ENCODE data around the gene OCLN.
"Not testable (repeated sequence)": the region's sequence is repeated elsewhere in the genome, so short reads cannot be mapped to it uniquely, and the experiment has no call there.

OCLN gene

DNA sequence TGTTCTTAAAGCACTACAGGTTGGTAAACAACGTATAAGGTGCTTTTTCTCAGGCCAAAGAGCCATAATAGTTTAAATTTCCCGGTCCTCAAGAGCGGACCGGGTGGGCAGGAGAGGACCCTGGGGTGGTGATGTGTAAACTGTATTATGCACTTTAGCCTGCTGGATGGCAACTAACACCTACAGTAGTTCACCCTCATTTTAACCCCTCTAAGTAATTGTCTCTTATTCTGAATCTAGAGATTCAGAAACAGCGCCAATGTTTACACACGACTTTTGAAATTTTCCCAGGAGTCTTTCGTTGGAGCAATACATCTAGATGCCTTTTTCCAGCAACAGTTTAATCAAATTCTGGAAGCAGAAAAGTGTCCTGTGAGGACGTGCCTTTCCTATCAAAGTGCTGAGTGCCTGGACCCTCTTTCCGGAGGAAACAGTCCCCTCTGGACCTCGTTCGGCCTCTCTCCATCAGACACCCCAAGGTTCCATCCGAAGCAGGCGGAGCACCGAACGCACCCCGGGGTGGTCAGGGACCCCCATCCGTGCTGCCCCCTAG, 676 bp upstream of the OCLN start:
- no peak for DNase-seq

DNA sequence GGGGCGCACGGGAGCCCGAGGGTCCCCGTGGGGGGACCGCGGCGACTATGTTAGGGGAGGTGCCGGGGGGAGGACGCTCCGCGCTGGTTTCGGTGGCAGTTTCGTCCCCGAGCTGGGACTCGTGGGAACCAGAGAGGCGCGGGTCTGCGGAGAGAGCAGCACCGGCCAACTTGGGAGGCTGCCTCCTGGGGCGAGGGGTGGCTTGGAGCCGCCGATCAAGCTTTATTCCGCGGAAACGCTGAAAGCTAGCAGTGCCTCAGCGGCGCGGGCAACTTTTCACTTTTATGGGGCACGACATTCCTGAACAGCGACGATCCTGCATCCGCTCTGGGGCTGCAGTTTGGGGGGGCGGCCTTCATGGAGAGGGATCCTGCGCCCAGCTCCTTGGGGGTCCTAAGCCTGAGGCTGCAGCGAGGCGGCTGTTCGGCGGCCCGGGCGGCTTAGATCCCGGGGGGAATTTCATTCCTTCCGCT, 369 bp downstream of the OCLN start:
- DNase-seq = peak in 1 of 2 experiments; percentile 3

DNA sequence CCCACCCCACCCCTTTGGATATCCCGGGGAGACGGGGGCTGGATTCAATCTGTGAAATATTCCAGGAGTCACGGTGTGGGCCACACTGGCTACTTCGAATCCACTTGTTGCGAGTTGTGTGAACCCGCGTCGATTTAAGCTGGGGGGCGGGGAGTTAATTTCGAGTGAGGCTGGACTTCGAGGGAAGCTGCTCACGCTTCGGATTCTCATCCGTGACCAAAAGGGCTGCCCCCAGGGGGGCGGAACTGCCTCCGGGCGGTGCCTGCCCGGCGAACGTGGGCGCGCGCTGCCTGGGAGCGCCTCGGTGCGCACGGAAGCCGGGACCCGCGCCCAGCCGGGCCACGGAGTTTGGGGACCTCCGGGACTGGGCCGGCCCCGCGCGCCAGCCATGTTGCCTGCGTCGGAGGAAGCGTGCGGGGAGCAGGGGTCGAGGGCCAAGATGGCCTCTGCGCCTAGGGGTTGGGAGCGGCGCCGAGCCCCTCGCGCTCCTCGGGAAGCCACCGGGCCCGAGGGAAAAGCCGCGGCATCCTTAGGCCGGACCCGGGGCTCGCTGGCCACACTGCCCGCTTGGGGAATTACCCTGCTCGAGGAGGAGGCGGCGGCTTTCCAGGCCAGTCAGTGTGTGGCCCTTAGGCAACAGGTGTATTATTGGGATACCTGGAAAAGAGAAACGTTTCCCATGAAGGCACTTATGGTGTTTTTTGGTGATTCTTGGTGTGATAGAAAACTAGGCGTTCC, 975 bp downstream of the OCLN start:
- peak in 1 of 2 experiments; percentile 9 for DNase-seq

DNA sequence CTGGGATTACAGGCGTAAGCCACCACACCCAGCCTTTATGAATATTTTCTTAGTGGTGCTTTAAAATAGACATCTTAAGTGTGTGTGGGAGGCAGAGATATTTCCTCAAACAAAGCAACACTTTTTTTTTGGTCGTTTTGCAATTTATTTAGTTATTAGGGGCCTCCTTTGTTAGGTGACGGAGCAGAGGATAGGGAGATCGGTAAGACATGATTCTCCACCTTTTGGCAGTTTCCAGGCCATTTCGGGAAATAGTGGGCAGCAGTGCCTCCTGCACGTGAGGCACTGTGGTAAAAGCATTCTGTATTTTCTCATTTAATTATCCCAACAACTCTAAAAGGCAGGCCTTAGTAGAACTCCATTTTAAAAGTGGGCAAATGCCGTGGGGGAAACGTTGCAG, 1.9 kb downstream of the OCLN start:
- no peak for DNase-seq

DNA sequence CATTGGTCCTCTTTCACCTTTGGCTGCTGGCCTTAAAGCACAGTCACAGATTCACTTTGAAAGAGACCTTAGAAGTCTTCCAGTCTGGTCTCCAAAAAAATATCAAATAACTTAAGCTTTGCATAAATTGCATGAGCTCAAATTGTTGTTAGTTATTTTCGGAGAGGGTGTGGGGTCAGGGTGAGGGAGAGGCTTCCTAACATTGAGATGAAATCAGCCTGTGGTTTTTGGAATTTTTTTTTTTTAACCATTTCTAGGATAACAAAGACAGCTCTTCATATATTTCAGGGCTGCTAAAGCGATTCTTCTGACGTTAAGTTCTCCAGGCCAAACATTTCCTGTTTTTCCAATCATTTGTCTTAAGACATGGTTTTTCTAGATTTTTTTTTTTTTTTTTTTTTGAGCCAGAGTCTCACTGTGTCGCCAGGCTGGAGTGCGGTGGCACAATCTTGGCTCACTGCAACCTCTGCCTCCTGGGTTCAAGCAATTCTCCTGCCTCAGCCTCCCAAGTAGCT, 4.5 kb downstream of the OCLN start:
- DNase-seq = no peak

DNA sequence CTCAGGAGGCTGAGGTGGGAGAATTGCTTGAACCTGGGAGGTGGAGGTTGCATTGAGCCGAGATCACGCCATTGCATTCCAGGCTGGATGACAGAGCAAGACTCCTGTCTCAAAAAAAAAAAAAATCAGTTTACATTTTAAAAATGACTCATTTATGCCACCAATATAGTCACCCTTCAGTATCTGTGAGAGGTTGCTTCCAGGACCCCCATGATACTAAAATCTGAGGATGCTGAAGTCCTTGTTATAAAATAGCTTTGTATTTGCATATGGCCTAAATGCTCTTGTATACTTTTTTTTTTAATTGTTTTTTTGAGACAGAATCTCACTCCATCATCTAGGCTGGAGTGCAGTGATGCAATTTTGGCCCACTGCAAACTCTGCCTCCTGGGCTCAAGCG, 5.8 kb downstream of the OCLN start:
- DNase-seq = no peak

DNA sequence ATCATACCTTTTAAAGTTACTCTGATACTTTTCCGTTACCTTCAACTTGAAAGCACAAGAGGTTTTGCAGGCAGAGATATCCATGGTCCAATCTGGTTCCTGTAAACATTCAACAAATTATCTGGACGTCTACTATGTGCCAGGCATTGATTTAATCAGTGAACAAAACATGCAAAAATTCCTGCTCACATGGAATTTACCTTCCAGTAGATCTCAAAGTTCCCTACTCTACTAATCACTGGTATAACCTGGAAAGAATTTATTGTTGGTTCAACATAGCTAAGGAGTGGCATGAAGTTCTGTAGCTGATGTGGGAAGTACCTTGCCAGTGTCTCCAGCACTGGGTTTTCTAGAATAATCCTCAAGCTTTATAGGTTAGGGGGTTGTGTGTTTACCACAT, 9.8 kb downstream of the OCLN start:
- no peak for DNase-seq

DNA sequence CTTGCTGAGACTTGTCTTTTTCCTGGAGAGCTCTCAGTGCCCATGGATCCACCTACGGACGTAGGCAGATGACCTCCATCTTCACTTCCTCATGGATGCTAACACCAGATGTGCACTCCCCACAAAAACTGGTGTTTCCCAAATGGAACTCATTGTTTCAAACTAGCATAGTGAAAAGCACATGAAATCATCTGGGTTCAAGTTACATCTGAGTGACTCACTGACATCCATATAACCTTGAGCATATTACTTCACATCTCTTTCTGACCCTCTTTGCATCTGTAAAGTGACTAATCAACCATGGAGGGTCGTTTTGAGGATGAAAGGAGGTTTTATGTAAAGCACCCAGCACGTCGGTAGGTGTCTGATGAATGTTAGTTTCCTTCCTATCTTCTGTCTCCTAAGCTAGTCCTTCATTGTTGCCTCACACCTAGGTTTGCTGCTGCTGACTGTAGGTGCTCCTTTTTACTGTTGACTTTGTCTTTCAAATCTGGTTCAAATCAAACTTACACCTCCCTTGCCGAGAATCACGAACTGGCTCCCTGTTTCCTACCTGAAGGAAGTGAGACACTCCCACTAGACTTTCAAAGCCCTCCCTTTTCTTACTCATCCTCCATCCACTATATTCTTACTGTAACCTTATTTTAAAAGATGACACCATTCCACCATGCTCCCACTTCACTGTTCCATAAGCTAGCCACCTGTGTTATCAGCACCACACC, 10.3 kb downstream of the OCLN start:
- no peak for DNase-seq

DNA sequence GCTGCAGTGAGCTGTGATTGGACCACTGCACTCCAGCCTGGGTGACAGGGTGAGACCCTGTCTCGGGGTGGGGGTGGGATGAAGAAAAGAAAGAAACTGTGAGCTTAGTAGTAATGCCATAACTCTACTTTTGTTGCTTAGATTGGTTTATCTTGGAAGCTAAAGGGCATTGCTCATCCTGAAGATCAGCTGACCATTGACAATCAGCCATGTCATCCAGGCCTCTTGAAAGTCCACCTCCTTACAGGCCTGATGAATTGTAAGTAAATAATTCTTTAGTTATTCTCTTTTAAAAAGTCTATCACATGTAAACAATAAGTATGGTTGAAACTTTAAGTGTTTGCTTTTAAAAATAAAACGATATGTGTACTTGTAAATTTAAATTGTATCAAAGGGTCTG, 11.4 kb downstream of the OCLN start:
- no peak for DNase-seq

DNA sequence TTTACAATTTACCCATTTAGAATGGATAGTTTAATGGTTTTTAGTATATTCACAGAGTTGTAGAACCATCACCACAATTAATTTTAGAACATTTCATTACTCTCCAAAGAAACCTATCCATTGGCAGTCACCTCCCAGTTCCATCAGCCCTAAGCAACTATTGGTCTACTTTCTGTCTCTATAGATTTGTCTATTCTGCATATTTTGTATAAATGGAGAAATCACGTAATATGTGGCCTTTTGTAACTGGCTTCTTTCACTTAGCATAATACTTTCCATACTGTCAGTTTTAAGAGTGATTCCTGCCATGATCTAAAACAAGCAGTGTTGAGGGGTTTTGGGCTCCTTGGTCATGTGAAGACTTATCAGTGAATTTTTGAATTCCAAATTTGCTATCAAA, 12.7 kb downstream of the OCLN start:
- DNase-seq = no peak

DNA sequence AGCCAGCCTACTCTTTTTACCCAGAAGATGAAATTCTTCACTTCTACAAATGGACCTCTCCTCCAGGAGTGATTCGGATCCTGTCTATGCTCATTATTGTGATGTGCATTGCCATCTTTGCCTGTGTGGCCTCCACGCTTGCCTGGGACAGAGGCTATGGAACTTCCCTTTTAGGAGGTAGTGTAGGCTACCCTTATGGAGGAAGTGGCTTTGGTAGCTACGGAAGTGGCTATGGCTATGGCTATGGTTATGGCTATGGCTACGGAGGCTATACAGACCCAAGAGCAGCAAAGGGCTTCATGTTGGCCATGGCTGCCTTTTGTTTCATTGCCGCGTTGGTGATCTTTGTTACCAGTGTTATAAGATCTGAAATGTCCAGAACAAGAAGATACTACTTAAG, 16.6 kb downstream of the OCLN start:
- no peak for DNase-seq

DNA sequence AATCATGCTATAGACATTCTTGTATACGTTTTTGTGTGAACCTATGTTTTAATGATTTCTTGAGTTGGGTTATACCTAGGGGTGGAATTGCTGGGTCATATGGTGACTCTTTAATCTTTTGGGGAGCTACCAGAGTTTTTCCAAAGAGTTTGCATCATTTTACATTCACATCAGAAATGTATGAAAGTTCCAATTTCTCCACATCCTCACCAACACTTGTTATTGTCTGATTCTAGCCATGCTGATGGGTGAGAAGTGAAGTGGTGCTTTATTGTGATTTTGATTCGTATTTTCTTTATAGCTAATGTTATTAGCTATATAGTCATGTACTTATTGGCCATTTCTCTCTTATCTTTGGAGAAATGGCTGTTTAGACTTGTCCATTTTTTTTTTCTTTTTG, 18.1 kb downstream of the OCLN start:
- DNase-seq = no peak

DNA sequence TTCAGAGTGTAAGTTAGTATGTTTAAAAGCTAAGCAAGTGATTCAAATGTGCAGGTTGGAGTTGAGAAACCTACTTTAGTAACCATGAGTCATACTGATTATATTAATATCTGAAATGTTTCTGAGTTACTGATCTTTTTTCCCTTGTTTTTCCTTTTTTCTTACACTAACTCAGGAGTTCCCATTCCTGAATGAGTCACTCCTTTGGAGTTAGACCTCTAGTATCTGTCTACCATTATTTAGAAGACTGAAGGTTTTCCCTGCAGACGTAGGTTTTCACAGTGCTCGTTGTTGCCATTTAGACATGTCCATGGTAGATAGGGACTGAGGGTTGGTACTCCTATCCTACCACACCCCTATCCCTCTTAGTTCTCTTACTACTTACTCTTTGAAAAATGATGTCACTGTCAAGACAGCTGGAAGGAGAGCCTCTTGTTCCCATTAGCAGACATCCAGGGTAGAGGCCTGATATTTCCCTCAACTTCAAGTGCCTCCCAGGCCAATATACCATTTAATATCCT, 20.2 kb downstream of the OCLN start:
- DNase-seq = no peak

DNA sequence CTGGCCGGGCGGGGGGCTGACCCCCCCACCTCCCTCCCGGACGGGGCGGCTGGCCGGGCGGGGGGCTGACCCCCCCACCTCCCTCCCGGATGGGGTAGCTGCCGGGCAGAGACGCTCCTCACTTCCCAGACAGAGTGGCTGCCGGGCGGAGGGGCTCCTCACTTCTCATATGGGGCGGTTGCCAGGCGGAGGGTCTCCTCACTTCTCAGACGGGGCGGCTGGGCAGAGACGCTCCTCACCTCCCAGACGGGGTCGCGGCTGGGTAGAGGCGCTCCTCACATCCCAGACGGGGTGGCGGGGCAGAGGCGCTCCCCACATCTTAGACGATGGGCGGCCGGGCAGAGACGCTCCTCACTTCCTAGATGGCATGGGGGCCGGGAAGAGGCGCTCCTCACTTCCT, 23.0 kb downstream of the OCLN start:
- DNase-seq = not testable (repeated sequence)

DNA sequence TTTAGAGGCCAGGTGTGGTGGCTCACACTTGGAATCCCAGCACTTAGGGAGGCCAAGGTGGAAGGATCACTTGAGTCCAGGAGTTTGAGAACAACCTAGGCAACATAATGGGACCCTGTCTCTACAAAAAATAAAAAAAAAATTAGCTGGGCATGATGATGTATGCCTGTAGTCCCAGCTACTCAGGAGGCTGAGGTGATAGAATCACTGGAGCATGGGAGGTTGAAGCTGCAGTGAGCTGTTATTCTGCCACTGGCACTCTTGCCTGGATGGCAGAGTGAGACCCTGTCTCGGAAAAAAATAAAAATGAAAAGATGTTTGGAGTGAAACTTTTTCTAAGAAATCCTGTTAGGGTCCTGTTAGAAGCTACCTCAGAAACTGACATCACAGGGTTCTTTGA, 24.2 kb downstream of the OCLN start:
- DNase-seq = no peak

DNA sequence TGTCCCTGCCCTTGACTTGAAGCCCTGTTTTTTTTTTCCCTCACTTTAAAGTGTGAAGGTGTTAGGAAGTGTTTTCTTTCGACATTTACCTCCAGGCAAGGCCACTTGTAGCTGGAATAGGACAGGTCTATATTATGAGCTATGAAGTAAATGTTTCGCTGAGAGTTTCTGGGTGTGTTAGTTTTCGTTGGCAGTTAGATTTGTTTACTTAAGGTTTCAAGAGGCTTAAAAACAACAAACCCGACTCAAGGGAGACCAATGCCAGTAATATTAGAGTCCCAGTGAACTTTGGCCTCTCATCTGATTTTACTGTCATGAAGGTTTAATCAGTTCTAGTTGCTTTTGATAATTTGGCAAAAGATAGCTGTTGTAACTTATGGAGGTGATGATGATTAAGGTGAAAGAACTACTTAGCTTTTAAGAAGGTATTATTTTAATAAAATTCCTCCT, 25.2 kb downstream of the OCLN start:
- DNase-seq = no peak

DNA sequence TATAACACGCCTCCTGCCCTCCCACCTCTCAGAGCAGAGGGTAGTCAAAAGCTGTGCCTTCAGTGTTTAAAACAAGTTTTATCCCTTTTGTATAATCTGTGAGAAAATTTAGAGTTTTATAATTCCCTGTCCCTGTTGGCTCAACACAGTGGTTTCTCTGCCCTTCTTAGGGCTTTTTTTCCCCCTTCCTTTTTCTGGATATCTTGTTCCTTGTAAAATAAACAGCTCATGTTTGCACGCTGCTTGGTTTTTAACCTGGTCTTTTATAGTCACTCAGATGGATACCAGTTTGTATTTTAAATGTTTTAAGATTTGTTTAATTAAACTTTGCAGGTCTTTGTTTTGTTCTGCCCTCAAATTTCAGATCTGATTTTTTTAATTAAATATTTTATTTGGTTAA, 26.7 kb downstream of the OCLN start:
- DNase-seq = no peak

DNA sequence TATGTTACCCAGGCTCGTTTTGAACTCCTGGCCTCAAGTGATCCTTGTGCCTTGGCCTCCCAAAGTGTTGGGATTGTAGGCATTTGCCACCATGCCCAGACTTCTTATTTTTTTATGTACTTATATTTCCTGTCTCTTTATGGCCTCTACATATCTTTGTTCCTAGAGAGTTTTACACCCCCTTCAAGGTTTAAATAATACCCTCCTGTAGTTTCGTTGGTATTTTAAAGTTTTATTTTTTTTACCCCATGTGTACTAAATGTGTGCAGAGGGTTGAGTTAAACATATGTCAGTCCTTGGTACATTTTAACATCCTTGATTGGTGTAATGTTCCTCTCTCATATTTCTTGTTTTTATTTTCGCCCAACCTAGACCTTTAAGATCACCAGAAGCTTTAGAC, 29.4 kb downstream of the OCLN start:
- DNase-seq = no peak

DNA sequence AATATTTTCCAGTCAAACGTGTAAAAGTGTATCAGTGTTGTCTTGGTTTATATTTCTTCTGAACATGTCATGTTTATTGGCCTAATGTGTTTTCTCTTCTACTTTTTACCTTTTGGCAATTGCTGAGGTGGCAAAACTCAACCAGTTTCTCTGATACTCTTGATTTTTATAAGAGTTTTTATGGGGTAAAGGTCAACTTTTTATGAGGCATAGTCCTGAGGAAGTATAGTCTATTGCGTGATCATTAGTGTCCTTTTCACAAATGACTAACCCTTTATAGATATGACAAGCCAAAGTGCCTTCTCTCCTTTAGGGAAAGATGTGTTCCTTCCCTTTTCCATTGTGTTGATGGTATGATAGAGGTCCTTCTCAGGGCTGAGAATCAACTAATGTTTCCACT, 32.9 kb downstream of the OCLN start:
- DNase-seq = no peak

DNA sequence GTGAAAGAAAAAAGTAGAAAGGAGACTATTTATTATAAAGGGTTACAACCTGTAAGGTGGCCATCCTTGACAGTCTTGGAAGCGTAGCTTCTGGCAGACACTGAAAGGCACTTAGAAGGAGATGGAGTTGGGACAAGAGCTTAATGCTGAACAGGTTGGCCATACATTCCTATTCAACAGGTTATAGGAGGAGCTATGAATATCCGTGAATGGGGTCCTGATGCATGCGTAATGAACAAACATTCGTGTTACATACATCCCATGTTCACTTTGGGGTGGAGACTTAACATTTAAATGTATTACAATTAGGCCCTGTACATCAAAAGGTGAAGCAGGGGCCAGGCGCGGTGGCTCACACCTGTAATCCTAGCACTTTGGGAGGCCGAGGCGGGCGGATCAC, 34.1 kb downstream of the OCLN start:
- no peak for DNase-seq

DNA sequence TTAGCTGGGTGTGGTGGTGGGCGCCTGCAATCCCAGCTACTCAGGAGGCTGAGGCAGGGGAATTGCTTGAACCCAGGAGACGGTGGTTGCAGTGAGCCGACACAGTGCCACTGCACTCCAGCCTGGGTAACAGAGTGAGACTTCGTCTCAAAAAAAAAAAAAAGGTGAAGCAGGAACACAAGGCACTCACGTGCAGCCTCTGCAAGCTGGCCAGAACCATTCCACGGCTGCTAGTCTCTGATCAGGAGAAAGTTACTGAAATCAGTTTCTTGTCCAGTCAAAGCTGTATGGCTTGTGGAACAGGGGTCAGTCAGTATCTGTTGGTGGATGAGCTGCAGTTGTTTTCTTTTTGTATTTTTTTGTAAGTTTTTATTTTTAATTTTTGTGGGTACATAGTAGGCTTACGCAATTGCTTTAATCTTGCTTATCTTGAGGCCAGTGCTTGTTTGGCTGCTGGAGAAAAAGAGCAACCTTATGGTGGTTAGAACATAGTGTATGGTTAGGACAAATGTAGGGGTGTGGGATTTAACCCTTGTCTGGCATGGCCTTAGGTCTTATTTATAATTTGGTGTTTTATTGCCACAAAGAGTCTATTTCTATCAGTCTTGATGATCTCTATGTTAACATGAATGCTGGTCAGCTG, 34.7 kb downstream of the OCLN start:
- DNase-seq = no peak

DNA sequence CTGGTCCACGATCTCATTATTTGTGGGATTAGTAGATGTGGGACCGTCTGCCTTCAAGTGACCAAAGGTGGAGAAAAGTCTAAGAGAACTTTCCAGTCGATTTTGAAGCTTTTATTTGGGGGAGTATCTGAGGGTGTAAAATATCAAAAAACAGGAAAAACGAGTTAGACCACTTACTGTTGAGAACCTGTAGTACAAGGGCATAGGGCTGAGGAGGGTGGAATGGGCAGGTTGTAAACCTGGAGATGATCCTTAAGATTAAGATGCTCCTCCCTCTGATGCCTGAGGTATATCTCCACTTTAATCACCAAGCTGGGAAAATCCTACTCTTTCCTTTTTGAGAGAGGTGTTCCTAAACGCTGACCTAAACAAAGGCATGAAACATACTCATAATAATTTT, 35.4 kb downstream of the OCLN start:
- no peak for DNase-seq

DNA sequence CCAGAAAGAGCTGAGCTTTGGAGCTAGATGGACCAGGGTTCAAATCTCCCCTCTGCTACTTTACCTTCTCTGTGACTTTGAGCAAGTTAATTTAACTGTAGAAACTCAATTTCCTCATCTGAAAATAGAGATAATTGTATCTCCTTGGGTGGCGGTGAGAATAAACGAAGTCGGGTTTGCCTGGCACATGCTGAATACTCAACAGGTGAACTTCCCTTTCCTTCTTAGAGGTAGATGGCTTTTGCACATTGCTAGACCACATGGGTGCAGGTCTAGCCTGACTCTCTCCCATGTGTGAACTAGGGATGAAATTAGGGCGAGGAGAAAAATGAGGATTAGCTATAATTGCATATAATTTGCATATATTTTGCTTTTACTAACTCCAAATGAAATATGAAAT, 36.0 kb downstream of the OCLN start:
- DNase-seq = no peak

Measured in stimulated activated CD4-positive, alpha-beta T cell treated with anti-CD3 and anti-CD28 coated beads, Interleukin-4, amount 100 ng/mL, for 4 hours (primary cell).